Measurements from ENCODE around the gene ZMYND8.
"Not testable (repeated sequence)": the region's sequence is repeated elsewhere in the genome, so short reads cannot be mapped to it uniquely, and the experiment has no call there.

The ZMYND8 gene

GRCh38 chr20:47370850-47371782 lies 14.6 kb upstream of the ZMYND8 start:
- DNase-seq: no peak

DNA sequence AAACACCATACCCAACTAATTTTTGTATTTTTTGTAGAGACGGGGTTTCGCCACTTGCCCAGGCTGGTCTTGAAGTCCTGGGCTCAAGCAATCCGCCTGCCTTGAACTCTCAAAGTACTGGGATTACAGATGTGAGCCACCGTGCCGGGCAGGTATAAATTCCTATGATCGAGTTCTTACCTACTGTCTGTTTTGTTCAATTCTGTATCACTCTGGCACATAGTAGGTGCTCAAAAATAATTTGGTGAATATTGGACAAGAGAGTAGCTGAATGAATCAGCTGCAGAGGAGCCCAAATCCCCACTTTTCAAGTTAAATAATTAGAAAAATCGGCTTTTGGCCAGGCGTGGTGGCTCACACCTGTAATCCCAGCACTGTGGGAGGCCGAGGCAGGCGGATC lies 13.7 kb upstream of the ZMYND8 start:
- no peak for DNase-seq

DNA sequence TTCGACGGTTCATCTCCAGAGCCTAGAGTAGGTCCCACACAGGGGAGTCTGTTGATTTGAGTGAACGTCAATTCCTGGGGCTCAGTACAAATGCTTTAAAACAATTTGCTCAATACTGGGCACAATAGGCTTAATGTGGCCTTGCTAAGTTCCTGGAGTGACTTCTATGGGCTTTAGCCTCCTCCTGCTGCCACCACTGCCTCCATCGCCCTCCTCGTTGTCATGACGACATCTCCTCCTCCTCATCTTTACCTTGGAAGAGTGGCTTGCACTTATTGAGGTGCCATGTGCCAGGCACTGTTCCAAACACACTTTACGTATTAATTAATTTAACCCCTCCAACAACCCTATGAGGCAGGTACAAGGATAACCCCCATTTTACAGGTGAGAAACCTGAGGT lies 11.8 kb upstream of the ZMYND8 start:
- DNase-seq: no peak

- not testable (repeated sequence) for DNase-seq
Observed at GRCh38 chr20:47366301-47366700, 9.8 kb upstream of the ZMYND8 start.

GRCh38 chr20:47365023-47365764 lies 8.7 kb upstream of the ZMYND8 start:
- no peak for DNase-seq

DNA sequence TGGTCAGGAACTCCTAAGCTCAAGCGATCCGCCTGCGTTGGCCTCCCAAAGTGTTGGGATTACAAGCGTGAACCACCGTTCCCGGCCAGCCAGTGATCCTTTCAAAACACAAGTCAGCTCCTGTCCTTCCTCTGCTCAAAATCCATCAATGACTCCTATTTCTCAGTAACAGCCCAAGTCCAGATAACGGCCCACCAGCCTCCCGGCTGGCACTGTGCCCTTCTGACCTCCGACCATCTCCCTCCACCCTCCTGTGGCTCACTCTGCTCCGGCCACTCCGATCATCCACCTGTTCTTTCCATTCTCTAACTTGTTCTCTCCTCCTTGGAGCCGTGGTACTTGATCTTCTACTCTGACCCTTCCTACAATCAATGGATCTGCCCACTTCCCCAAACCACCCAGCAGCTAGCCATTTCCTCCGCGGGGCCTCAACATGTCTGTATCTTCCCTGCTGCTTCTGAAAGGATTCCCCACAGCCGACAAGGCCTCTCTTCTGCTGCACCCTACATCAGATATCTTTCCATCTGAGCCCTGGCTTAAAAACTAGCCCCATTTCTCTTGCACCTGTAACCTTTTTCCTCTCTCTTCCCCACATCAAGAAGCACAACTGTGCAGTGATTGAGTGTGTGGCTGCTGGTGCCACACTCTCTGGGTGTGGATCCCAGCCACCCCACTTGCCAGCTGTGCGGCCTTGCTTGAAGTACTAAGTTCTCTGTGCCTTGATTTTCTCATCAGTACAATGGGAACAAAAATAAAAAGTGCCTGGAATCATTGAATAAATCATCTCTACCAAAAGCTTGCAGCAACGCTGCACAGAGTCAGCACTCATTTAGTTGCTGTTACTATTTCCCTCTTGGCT lies 6.1 kb upstream of the ZMYND8 start:
- DNase-seq: no peak

- DNase-seq: no peak
Observed at GRCh38 chr20:47361057-47361915, 4.8 kb upstream of the ZMYND8 start.

DNA sequence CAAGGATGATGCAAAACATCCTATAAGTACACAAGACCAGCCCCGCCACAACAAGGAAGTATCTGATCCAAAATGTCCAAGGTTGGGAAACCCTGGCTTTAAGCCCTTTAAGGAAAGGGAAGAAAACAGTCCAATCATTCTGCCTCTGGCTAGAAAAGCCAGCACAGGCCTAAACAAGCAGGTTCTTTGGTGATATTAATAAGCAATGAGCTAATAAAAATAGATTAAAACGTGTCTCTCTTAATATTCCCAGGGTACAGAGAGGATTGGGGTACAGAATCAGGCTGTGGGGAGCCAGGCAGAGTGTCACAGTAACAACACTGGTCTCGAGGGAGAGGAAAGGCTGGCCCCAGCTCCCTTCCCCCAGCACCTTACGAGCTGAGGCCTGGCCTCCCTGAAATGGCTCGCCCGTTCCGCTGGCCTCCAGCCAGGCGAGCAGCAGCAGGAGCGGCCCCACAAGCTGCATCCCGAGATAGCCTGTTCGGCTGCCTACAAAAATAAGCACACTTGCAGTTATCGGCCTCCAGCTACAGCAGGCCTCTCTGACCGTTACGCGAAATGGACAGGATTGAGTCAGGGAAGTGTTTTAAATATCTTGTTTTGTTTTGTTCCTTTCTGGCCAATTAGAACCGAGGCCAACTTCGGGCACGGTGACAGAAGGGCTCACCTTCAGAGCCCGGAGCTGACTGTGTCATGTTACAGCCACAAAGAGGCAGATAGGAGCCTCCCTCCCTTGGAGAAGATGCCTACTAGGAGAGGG lies 4.0 kb upstream of the ZMYND8 start:
- DNase-seq: no peak

- no peak for DNase-seq
Observed at GRCh38 chr20:47359530-47360296, 3.2 kb upstream of the ZMYND8 start.

DNA sequence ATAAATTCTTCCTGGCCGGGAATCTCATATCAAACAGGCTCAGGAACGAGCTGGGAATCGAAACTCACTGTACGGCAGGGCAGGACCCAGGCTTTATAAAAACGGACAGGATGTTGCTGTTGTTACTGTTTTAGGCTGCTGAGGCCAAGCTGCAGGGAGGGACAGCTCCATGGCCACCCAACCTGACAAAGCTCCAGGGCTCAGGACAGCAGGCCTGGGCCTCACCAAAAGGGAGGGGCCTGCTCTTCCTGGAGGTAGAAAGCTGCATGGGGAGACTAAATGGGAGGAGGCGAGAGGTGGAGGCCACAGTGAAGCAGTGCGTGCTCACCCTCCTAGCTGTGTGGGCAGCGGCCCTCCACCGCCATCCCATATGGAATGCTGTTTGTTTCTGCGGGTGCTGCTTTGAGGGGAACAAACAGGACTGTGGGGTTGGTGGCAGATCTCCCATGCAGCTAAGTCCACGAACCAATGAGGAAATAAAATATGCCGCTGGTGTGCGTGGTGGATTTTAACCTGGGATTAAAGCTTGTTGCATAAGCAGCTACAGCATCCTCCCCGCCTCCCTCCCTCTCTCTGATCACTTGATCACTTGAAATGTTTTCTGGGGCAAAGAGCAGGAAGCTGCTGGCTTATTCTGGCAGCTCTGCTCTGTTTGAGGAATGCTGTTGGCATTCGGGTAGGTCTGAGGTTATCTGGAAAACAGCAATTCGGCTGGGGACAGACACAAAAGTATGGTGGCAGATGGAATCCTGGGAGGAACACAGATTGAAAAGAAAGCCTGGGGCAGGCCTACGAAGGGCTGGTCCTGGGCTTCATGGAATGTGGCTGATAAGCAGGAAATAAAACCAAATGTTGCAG lies 2.4 kb upstream of the ZMYND8 start:
- DNase-seq: no peak

DNA sequence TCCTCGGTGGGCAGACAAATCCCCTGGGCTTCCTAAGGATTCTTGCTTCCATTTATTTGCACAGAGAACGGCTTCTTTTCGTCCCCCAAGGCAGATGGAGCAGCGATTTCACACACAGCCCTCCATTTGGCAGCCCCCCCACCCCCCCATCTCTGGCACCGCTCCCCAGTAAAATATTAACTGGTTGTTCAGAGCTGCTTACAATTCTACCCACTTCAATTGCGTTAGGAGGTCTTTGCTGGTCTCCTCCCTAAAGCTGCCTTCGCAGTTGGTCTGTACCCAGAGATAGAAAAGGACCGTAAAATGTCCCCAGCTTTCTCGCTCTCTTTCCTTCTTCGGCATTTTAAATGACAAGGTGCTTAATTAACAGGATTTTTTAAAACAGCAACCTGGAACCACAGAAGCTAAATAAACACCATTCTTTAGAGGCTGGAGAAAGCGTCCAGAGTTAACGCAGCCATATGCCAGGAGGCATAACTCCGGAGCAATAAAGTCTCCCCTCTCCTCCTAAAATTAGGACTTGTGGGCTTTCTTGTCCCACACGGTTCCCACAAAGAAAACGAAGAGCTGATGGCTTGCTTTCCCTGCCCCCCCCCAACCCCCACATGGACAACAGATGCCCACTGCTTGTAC lies 1.7 kb upstream of the ZMYND8 start:
- DNase-seq: no peak

DNA sequence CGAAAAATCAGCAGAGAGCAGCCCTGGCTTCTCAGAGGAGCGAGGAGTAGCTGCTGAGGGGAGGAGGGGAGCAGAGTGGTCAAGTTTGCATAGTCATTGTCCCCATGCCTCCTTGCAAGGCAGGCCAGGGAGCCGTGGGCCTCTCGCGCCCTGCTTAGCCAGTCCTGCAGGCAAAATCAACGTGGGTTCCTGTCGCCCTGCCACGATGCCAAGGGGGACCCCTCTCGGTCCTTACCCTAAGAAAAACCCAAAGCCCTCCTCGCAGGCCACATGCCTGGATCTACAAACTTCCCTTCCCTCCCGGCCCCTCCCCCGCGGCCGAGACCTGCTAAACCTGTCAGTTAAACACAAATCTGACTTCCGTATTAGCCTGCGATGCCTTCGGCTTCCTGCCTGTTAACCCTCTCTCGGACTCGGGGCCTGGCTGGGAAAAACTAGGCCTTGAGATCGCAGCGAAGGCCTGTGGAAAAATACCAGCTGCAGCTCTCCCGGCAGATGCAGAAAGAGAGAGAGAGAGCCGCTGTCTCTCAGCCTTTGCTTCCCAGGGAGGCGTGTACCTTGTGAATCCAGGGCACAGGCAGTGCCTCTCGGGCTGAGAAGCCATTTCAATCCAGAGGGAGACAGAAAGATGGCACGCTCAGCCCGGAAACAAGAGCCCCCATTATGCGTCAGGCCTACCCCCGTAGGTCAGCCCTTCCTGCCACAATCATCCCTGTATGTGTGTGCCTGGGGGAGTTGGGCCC lies 968 bp upstream of the ZMYND8 start:
- peak; percentile 70 for DNase-seq

- DNase-seq: no peak
Observed at GRCh38 chr20:47356220-47356525, 326 bp downstream of the ZMYND8 start.

DNA sequence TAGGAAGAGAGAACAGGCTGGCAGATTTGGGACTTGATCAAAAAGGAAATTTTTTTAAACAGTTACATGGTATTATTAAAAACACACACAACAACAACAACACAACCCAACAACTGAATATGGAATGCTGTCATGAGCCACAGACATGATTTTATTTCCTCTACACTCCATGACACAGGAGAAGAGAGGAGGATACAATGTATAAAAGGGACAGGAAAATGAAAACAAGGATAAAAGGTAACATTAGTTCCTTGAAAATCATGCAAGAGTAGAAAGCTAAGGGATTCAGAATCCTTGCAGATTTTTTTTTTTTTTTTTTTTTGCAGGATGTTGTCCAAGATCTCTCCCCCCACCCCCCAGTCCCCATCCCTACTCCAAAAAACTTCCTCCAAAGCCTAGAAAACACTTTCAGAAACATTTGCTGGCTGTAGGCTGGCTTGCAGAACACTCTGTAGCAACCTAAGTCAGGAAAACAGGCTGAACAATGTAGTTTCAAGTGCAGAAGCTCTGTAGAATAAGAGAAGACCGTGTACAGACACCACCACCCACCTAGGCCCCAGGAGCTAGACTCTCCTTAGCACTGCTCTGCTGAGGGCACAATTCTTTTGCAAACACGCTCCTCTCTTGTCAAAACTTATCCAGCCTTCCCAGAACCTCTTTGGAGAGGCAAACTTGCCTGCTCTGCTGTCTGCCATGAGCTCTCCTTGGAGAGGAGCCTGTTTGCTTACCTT lies 845 bp downstream of the ZMYND8 start:
- DNase-seq: no peak

- no peak for DNase-seq
Observed at GRCh38 chr20:47354714-47355488, 1.6 kb downstream of the ZMYND8 start.

DNA sequence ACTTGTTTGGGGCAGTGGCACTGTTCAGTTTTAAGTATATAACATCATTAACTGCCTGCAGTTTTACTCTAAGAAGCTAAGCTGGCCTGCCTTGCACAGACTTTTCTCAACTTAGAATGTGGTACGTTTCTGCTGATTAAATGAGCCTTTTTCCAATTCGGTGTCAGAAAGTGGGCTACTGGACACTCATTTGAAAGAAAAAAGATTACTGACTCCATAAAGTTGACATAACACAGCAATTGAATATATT lies 2.1 kb downstream of the ZMYND8 start:
- DNase-seq: no peak

All from CD4-positive, alpha-beta T cell treated with Interleukin-10 for 1 hour (primary cell).